Heart left ventricle (tissue), 13 donors: ENCODE data around the gene TNFAIP3.

Experiments
- CTCF ChIP-seq, 12 donors: fragments of 200-600 bp; sonication (generic) in 4 of 12; IDR thresholded peaks; one replicate each; pipeline versions ENCODE4 v1.5.0 to v1.8.0; 2018 to 2022; ENCODE audit warnings: antibody characterized with exemption in 12 of 12, mild to moderate bottlenecking in 5 of 12
- POLR2A ChIP-seq, 2 donors: fragments of 450-650 bp; IDR thresholded peaks; one replicate each; pipeline ENCODE4 v1.6.1; 2017; ENCODE audit warnings: antibody characterized with exemption in 2 of 2, mild to moderate bottlenecking in 2 of 2, moderate library complexity in 2 of 2
- donor health status: ischemic (EF 13 %, LVEDD 7.1; RV severe dilation, severe dysfunction).
- donor health status: DM: no; HTN: yes; CAD: no.
- donor health status: DM: no; HTN: no; CAD: no.
- donor health status: ischemic (EF 25% LVEDD 6.9; RV normal size, moderate dysfunction).
- donor health status: ischemic (EF 25% LVEDD 5.7; RV mildly dilated, moderate dysfunction).
- donor health status: ischemic (EF 35%, LVEDD 5.7; RV mildly dilated, moderate dysfunction).
- donor health status: nonischemic (EF 11% LVEDD 7.7; RV severe dilation, severe dysfunction).
- donor health status: DM: yes; HTN: yes; CAD: no.
- donor health status: PGD.
- donor health status: ischemic (EF 29% LVEDD 5.4; RV normal size, mild dysfunction).
- donor health status: nonischemic (EF 23%, LVEDD 6.1; RV moderate dilation, normal function).

DNA sequence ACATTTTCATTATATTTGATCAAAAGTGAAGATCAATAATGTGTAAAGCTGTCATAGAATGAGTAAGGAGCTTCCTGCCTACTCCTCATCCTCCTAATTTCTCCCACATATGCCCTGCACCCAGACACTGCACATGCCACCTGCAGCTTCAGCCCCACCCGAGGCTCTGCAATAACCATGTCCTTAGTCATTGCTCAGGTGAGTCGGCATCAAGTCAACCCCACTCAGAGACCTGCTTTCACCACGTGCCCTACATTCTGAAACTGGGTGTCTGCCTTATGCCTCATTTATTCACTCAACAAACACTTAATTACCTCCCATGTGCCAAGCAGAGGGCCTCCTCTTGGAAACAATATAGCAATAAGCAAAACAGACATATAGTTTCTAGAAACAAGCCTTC, 15.4 kb upstream of the TNFAIP3 start:
- TF ChIP-seq POLR2A (IDR thresholded peaks at IDR 0.05) (no peak), CTCF (IDR thresholded peaks at IDR 0.05) (no peak)
